GM23248 (cell line): ENCODE data around the gene XXYLT1. TPM values are rescaled to one million over a fixed set of nuclear protein-coding genes. Genes with fewer than 3 reads are reported as not detected.

Experiments
- DNase-seq: peaks from one replicate; pipeline ENCODE4 v3.0.0-alpha.2; 2015
- H2AFZ ChIP-seq: fragments of 200-600 bp; sonication (generic); 2 replicates; pipeline ENCODE4 v1.6.1; 2016; ENCODE audit warnings: antibody characterized with exemption
- H3F3A ChIP-seq: fragments of 200-600 bp; sonication (generic); 2 replicates; pipeline ENCODE4 v1.6.1; 2016; ENCODE audit warnings: mild to moderate bottlenecking, antibody characterized with exemption, mixed run types; ENCODE audit not compliant: insufficient read depth
- H3K27ac ChIP-seq: fragments of 200-600 bp; sonication (generic); 2 replicates; pipeline ENCODE4 v1.5.1; 2016; ENCODE audit warnings: mild to moderate bottlenecking
- H3K27me3 ChIP-seq: fragments of 200-600 bp; sonication (generic); replicated peaks from 2 replicates; pipeline ENCODE4 v1.6.1; 2016; ENCODE audit warnings: mild to moderate bottlenecking; ENCODE audit not compliant: insufficient read depth
- H3K36me3 ChIP-seq: fragments of 200-600 bp; sonication (generic); 2 replicates; pipeline ENCODE4 v1.6.1; 2016; ENCODE audit warnings: low read depth, mild to moderate bottlenecking
- H3K4me1 ChIP-seq: fragments of 200-600 bp; sonication (generic); 2 replicates; pipeline ENCODE4 v1.6.1; 2016; ENCODE audit warnings: mild to moderate bottlenecking; ENCODE audit not compliant: insufficient read depth
- H3K4me2 ChIP-seq: fragments of 200-600 bp; sonication (generic); one replicate; pipeline ENCODE4 v1.6.1; 2016; ENCODE audit warnings: mild to moderate bottlenecking; ENCODE audit not compliant: unreplicated experiment
- H3K4me3 ChIP-seq: fragments of 200-600 bp; sonication (generic); 2 replicates; pipeline ENCODE4 v1.5.1; 2016; ENCODE audit warnings: mild to moderate bottlenecking
- H3K79me2 ChIP-seq: fragments of 200-600 bp; sonication (generic); 2 replicates; pipeline ENCODE4 v1.6.1; 2016; ENCODE audit warnings: mild to moderate bottlenecking; ENCODE audit not compliant: insufficient read depth
- H3K9ac ChIP-seq: fragments of 200-600 bp; sonication (generic); 2 replicates; pipeline ENCODE4 v1.6.1; 2016; ENCODE audit warnings: mild to moderate bottlenecking
- H3K9me2 ChIP-seq: fragments of 200-600 bp; sonication (generic); 2 replicates; pipeline ENCODE4 v1.6.1; 2016; ENCODE audit warnings: mixed run types, mild to moderate bottlenecking, moderate library complexity; ENCODE audit not compliant: insufficient read depth
- H3K9me3 ChIP-seq: fragments of 200-600 bp; sonication (generic); one replicate; pipeline ENCODE4 v1.6.1; 2017; ENCODE audit warnings: low read depth
- H4K20me1 ChIP-seq: fragments of 200-600 bp; sonication (generic); 2 replicates; pipeline ENCODE4 v1.6.0; 2016; ENCODE audit not compliant: insufficient read depth
- EZH2 ChIP-seq: fragments of 200-600 bp; sonication (generic); IDR thresholded peaks from 2 replicates; pipeline ENCODE4 v1.6.1; 2018; ENCODE audit warnings: antibody characterized with exemption, mild to moderate bottlenecking; ENCODE audit not compliant: insufficient read depth, poor library complexity, severe bottlenecking
- EZH2phosphoT487 ChIP-seq: fragments of 200-600 bp; sonication (generic); IDR thresholded peaks from 2 replicates; pipeline ENCODE4 v1.6.1; 2018; ENCODE audit warnings: antibody characterized with exemption, moderate library complexity, mild to moderate bottlenecking, low read depth; ENCODE audit not compliant: insufficient read depth
- WGBS, 2 experiments: methylation state at CpG; one replicate each; pipeline ENCODE4 v1.1.6; 2015 to 2017; ENCODE audit warnings: low lambda C conversion rate in 2 of 2, low coverage in 1 of 2; ENCODE audit errors: missing lambda C conversion rate in 2 of 2; 5-methylcytosine and 5-hydroxymethylcytosine counted together
- in situ Hi-C: fragments of 300-500 bp; cut with MboI; formaldehyde crosslinking; loops from 2 replicates; pipeline ENCODE4 v1.15.0; 2020
- polyA plus RNA-seq: library from polyadenylated mRNA; unstranded; fragments of >200 nt; fragmentation: Nextera tagmentation; extraction: Ambion mirVana; gene quantifications from 2 replicates; pipeline ENCODE4 v1.2.1, GENCODE V29; 2016
- total RNA-seq: library from RNA; depleted of rRNA; stranded (reverse); fragments of >200 nt; shearing (Covaris generic); gene quantifications from 2 replicates; pipeline ENCODE4 v1.2.3, GENCODE V29; 2014

The XXYLT1 gene
- total and polyA plus RNA-seq, 2 experiments from 2014 or later = 22.8 to 44.7 TPM

DNA sequence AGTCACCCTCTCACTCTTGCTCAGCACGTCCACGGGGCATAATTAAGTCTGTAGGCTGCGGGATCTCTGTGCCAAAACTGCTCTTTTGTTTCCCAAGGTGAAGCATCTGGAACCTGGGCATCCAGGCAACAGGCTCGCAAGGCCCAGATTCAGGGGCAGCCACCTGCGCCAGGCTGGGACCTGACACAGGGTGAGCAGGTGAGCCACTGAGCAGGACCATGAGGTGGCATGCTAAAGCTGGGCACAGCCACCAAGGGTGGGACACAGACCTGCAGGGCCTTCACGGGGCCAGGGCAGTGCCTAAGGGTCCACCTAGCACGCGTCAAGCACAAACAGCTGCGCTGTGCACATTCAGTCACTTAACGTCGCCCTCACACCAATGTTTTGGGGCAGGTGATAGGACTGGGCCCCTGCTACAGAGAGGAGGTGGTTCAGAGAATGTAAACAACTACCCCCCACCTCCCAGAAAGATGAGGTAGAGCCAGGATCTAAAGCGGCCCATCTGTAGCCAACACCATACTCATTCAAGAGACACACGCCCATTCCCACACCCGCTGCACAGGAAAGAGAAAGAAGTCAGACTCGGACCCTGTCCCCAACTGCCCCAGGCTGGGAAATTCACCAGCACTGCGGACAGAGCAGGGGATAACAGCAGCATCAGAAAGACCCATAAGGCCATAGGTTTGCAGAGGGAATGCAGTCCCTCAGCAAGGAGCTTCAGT, 16.3 kb downstream of the XXYLT1 start:
- Histone ChIP-seq H3F3A (peaks cover 10% of the 10 kb centered on the region), H3K9me2 (no peaks in the 10 kb centered on the region), H4K20me1 (no peaks in the 10 kb centered on the region), H3K4me2 (no peak overlapping the region), H3K27ac (no peak overlapping the region), H3K36me3 (no peaks in the 10 kb centered on the region), H3K4me3 (no peak overlapping the region), H3K9me3 (no peaks in the 10 kb centered on the region), H3K9ac (no peak overlapping the region), H3K4me1 (peaks cover 23% of the 10 kb centered on the region), H3K79me2 (peaks cover 37% of the 10 kb centered on the region), H2AFZ (no peak overlapping the region), H3K27me3 (no peaks in the 10 kb centered on the region)
- DNase-seq = no peak
- 95 to 98% methylated on average over 16 of the region's 16 CpGs for WGBS, 2 experiments
- in situ Hi-C loops = loop anchor here (10.0 kb wide), 1 partner anchor 120 kb away; no protein-coding TSS in a partner anchor
- TF ChIP-seq EZH2 (no peak), EZH2phosphoT487 (no peak)

DNA sequence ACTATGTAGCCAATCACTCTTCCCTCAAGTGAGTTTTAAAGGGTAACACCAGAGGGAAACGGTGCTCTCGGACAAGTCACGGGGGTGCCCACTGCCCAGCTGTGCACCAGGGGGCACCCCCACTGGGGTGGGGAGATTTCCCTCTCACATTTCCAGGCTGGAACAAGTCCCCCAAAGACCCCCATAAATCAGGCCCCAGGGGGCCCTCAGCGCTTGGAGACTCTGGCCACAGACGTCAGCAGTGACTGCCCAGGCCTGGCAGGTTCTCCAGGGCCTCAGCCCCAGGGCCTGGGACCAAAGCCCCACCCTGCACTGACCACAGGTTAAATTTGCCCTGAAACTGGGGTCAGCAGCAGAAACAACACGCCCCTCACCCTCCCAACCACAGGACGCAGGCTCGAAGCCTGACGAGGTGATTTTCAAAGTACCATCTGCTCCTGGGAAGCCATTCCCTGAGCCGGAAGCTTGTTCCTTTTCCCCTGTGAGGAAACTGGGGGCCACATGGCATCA, 17.0 kb downstream of the XXYLT1 start:
- no peak overlapping the region for H3K4me3 ChIP-seq
- H3K4me1 ChIP-seq = peaks cover 20% of the 10 kb centered on the region
- in situ Hi-C loops = loop anchor here (10.0 kb wide), 1 partner anchor 119 kb away; no protein-coding TSS in a partner anchor
- H3K79me2 ChIP-seq = peaks cover 44% of the 10 kb centered on the region
- TF ChIP-seq EZH2phosphoT487 = no peak
- TF ChIP-seq EZH2 = no peak
- peaks cover 10% of the 10 kb centered on the region for H3F3A ChIP-seq
- no peak overlapping the region for H3K4me2 ChIP-seq
- H3K27me3 ChIP-seq = no peaks in the 10 kb centered on the region
- no peaks in the 10 kb centered on the region for H3K9me3 ChIP-seq
- H2AFZ ChIP-seq = no peak overlapping the region
- H4K20me1 ChIP-seq = no peaks in the 10 kb centered on the region
- no peak overlapping the region for H3K27ac ChIP-seq
- no peaks in the 10 kb centered on the region for H3K36me3 ChIP-seq
- 92 to 98% methylated on average over 10 of the region's 10 CpGs for WGBS, 2 experiments
- DNase-seq = no peak
- H3K9me2 ChIP-seq = no peaks in the 10 kb centered on the region
- H3K9ac ChIP-seq = no peak overlapping the region

DNA sequence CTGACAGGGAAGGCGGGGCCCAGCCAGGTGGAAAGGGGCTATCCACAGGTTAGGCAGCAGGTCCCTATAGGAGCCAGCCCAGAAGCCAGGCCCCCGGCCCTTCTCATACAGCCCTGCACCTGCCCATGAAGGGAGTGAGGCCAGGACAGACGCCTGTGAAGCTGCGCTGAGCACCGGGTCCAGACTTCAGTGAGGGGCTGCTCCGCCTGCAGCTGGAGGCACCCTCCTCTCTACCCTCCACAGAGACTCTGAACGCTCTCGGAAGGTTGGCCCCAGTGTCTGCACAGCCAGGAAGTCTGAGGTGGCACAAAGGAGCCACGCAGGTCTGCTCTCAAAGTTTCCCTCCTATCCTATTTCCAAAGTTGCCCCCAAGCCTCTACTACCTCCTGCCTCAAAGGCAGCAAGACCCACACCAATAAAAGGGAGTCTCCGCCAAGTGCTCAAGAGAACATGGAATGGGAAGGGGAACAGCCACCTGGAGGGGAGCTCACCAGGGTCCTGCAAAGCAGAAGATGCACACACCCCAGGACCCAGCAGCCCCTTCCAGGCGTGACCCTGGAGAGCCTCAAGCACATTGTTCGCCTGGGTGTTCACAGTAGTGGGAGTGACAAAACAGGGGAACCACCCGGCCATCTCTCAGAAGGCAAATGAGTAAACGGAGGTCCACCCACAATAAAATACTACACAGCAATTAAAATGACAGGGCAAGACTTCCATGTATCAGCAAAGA, 19.5 kb downstream of the XXYLT1 start:
- H3K4me3 ChIP-seq = no peak overlapping the region
- H2AFZ ChIP-seq = no peak overlapping the region
- no peak overlapping the region for H3K27ac ChIP-seq
- no peaks in the 10 kb centered on the region for H3K9me2 ChIP-seq
- peaks cover 14% of the 10 kb centered on the region for H3K4me1 ChIP-seq
- no peak for DNase-seq
- 87 to 88% methylated on average over 14 of the region's 14 CpGs for WGBS, 2 experiments
- no peaks in the 10 kb centered on the region for H3K36me3 ChIP-seq
- H3F3A ChIP-seq = peaks cover 10% of the 10 kb centered on the region
- H3K4me2 ChIP-seq = no peak overlapping the region
- no peaks in the 10 kb centered on the region for H3K27me3 ChIP-seq
- no peak for TF ChIP-seq EZH2phosphoT487
- no peak for TF ChIP-seq EZH2
- in situ Hi-C loops = loop anchor here (10.0 kb wide), 1 partner anchor 117 kb away; no protein-coding TSS in a partner anchor
- no peaks in the 10 kb centered on the region for H4K20me1 ChIP-seq
- no peak overlapping the region for H3K9ac ChIP-seq
- no peaks in the 10 kb centered on the region for H3K9me3 ChIP-seq
- peaks cover 50% of the 10 kb centered on the region for H3K79me2 ChIP-seq

DNA sequence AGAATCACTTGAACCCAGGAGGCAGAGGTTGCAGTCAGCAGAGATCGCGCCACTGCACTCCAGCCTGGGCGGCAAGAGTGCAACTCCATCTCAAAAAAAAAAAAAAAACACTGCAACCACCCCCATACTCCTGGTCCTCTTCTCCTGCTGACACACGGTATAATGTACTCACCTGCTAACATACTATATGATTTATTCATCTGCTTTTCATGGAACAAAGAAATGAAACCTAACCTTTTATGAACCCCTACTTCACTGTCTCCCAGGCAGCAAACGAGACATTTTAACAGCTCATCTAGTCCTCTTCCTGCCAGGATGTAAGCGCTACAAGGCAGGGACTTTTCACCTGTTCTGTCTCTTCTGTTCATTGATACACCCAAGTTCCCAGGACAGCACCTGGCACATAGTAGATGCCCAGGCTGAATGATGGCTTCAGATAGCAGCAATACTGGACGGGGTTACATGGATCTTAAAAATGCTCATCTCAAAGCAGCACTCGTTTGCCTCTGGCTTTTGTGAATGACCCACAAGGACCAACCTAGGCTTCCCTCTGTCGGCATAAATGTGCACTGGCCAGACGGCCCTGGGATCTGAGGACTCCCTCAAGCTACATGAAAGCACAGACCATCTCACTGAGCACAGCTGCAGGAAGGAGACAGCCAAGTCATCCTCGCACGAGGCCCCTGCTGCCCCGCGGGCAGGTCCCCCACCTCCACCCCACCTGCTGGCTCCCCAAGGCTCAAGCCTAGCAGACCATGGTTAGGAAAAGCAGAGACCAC, 20.3 kb downstream of the XXYLT1 start:
- H3K4me1 ChIP-seq = peaks cover 14% of the 10 kb centered on the region
- no peak overlapping the region for H3K4me2 ChIP-seq
- no peaks in the 10 kb centered on the region for H3K27me3 ChIP-seq
- no peaks in the 10 kb centered on the region for H3K9me3 ChIP-seq
- H3K79me2 ChIP-seq = peaks cover 58% of the 10 kb centered on the region
- H3K9ac ChIP-seq = no peak overlapping the region
- H4K20me1 ChIP-seq = no peaks in the 10 kb centered on the region
- no peaks in the 10 kb centered on the region for H3K36me3 ChIP-seq
- H3K9me2 ChIP-seq = no peaks in the 10 kb centered on the region
- TF ChIP-seq EZH2 (no peak), EZH2phosphoT487 (no peak)
- no peak overlapping the region for H2AFZ ChIP-seq
- H3K4me3 ChIP-seq = no peak overlapping the region
- H3F3A ChIP-seq = peaks cover 10% of the 10 kb centered on the region
- WGBS, 2 experiments = 74 to 78% methylated on average over 12 to 14 of the region's 14 CpGs
- DNase-seq = no peak
- in situ Hi-C loops = loop anchor here (10.0 kb wide), 1 partner anchor 116 kb away; no protein-coding TSS in a partner anchor
- H3K27ac ChIP-seq = no peak overlapping the region
